GM18868 (cell line): ENCODE results near the gene ARHGEF25.
"Not testable (repeated sequence)": the region's sequence is repeated elsewhere in the genome, so short reads cannot be mapped to it uniquely, and the experiment has no call there.

ENCODE experiments used
- ATAC-seq: cut with Tn5 transposase; IDR thresholded peaks from one replicate; pipeline ENCODE4 v1.9.1; 2021; ENCODE audit warnings: mild to moderate bottlenecking, moderate library complexity; ENCODE audit not compliant: unreplicated experiment

ARHGEF25 gene

DNA sequence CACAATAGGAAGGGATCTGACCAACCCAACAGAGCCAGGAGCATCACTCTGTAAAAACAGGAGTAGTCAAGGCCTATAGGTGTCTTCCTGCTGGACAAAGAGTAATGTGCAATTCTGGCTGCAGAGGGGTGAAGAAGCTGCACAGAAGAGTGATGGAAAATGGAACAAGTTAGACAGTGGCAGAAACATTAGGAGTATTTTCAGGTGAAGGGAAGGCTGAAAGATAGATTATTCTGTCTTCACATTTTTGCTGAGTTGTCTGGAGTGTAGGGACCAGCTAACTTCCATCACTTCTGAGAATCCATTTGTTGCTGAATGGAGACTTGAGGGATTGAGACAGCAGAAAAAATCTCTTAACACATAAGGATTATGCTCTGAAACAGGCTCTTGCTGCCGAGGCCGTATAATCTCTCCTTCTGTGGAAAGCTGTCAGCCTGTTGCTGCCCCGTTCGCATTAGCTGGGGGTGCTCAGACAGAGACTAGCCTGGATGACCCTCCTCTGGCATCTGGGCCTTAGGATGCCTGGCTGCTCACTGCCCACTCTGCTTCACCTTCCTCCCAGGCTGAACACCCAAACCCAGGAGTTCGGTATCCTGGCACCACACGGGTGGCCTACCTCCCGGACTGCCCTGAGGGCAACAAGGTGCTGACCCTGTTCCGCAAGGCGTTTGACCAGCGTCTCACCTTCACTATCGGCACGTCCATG lies 3.1 kb upstream of the ARHGEF25 start:
- no peak for ATAC-seq

DNA sequence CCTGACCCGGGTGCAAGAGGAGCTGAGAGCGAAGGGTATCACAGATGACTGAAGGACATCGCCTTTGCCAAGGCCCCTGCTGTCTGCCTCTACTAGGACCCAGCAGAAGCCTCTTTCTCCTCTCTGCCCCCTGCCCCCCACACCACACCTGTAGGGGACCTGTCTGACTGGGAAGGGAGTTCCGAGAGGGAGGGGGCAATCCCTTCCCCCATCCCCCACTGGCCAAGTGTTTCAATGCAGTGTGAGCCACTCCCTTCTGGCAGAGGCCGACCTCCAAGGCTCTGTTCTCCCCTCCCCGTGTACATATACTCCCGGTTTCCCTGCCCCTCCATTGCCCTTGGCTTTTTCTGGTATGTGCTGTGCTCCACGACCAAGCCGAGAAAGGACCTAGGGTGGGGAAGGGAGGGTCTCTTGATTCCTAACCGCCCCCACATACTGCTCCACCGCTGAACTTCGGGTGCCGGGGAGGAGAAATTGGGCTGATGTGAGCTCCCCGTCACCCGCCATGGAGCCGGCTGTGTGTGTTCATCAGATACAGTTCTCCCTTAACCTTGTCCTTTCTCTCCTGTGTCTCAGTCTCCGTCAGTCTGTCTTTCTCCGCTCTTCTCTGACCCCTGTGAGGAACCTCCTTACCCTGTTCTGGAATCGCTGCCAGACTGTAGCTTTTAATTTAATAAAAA lies 2.0 kb upstream of the ARHGEF25 start:
- no peak for ATAC-seq

DNA sequence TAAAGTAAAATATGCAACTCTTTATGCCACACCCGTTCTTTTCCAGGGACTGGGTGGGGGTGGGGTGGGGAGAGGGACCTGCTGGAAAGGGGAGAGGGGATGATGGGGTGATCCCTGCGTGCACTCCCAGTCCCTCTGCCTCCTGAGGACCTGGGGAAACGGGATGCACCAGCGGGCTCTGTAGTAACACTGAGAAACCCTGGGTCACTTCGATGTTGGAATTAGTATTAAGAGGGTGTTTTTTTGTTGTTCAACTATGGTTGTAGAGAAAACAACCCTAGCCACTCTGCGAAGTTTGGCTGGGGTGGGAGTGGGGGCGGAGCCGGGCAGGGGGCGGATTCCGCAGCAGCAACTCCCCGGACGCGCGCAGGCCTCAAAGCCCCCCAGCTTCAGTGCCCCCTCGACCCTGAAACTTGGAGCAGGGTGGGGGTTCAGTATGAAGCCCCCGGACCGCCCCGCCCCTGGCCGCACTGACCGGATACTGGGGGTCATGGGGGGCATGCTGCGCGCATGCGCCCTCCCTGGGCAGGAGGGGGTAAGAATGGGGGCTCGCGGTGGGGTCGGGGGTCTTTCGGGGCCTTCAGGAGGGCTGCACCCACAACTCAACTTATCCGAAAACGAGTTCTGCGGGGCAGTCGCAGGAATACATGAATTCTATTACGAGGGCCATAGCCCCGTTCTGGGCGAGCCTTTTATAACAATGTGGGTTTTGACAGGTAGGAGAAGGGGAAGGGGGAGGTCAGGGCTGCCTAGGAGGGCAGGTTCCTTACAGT lies 1.3 kb upstream of the ARHGEF25 start:
- no peak for ATAC-seq

DNA sequence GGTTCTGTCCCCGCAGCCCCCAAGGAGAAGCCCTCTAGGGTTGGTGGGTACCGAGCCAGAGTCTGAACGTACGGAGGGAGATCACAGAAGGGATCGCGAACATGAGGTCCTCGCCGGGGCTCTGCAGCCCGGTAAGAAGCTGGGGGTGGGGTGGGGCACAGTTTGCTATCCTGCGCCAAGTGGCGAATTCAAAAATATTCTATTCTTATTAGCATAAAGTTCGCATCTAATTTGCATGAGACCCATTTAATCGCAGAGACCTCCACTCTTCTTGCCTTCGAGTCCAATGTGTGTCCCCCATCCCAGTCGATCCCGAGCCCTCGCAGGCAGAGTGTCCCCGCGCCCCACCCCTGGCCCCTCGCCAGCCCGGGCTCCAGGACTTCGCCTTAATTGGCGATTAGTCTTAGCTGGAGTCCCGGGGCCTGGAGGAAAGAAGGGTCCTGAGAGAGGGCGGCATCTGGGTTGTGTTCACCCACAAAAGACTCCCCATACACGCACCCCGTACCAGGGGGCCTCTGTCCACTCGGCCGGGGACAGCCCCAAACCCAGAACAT lies 604 bp upstream of the ARHGEF25 start:
- ATAC-seq = no peak

DNA sequence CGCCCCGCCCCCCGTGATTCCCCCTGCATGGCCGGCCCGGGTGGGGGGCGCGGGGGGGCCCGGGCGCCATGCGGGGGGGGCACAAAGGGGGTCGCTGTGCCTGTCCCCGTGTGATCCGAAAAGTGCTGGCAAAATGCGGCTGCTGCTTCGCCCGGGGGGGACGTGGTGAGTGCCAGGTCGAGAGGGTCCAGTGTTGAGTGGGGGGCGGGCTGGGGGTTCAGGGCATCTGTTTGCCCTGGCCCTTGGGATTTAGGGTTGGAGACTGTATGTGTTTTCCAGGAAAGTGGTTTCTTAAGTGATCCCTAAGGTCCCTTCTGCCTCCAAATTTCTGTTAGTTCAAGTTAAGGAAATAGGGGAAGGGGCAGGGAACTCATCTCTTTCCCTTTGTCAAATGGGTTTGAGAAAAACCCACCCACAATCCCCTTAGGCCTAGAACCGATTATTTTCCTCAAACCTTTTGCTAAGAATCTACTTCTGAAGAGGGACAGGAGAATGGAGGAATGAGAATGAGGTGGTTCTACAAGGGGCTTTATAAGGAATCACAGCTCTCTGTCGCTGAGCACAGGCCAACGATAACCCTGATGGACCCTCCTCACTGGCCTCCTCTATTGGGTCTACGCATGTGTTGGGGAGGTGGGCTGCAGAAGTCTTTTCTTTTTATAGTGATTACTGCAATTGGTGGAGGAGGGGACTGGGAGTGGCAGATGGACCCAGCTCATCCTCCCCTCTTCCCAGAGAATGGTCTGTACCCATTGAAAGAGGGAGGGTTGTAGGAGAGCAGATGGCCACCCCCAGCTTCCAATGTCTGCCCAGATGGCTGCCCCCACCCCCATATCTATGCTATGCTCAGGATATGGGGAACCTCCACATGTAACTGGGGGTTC lies 834 bp downstream of the ARHGEF25 start:
- ATAC-seq = no peak

DNA sequence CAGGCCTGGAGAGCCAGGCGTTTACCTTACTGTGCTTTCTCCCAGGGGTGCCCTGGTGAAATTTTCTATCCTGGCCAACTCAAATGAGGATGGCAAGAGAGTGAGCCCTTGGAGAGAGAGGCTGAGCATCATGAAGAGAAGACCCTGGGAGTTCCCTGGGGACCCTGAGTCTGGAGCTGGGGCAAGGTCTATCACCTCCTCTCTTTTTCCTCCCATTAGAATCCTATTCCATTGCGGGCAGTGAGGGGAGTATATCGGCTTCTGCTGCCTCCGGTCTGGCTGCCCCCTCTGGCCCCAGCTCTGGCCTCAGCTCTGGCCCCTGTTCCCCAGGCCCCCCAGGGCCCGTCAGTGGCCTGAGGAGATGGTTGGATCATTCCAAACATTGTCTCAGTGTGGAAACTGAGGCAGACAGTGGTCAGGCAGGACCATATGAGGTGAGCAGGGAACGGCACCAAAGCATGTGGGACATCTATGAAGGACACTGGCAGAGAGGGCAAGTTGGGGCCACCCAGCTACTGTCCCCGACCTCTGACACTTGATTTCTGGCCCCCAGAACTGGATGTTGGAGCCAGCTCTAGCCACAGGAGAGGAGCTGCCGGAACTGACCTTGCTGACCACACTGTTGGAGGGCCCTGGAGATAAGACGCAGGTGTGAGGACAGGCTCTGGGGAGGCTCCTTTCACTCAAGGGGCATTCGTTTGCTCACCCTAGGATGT lies 1.6 kb downstream of the ARHGEF25 start:
- ATAC-seq = no peak

DNA sequence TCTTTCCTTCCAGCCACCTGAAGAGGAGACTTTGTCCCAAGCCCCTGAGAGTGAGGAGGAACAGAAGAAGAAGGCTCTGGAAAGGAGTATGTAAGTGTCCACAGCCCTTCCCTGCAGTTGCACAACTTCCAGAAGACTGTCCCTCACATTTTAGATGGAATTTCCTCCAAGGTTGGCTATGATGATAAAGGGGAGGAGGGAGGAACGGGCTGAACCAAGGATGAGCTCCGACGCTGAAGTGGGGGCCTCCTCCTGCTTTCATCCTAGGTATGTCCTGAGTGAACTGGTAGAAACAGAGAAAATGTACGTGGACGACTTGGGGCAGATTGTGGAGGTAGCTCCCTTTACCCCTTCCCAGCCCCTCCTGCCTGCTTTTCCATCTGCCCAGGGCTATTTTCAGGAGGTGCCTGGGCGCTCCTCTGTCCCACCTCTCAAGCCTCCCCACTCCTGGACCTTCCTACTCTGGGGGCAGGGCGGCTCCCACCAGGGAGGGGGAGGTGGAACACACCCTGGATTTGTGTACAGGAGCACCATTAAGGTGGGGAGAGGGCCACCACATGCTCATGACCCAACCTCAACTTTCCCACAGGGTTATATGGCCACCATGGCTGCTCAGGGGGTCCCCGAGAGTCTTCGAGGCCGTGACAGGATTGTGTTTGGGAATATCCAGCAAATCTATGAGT lies 2.3 kb downstream of the ARHGEF25 start:
- no peak for ATAC-seq

DNA sequence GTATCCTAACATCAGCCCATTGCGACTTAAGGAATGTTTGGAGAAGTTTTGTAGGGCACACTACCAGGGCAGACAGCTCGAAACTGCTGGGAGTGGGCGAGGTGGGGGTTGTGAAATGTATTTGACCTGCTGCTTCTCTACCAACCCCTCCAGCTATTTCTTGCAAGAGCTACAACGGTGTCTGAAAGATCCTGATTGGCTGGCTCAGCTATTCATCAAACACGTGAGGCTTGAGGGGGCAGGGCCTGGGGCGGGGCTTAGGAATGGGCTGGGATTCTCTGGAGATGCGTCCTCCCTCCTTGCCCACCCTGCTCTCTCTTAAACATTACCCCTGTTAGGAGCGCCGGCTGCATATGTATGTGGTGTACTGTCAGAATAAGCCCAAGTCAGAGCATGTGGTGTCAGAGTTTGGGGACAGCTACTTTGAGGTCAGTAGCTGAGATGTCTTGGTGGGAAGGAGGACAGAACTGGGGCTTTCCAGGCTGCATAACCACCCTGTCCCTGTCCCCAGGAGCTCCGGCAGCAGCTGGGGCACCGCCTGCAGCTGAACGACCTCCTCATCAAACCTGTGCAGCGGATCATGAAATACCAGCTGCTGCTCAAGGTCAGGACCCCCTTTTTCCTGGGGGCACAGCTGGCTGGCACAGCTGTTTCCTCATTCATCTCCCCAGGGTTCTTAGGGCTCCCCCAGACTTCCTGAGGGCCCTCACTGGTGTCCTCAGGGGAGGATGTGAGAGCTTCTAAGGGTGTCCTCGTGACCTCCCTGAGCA lies 3.1 kb downstream of the ARHGEF25 start:
- peak; percentile 67 for ATAC-seq

DNA sequence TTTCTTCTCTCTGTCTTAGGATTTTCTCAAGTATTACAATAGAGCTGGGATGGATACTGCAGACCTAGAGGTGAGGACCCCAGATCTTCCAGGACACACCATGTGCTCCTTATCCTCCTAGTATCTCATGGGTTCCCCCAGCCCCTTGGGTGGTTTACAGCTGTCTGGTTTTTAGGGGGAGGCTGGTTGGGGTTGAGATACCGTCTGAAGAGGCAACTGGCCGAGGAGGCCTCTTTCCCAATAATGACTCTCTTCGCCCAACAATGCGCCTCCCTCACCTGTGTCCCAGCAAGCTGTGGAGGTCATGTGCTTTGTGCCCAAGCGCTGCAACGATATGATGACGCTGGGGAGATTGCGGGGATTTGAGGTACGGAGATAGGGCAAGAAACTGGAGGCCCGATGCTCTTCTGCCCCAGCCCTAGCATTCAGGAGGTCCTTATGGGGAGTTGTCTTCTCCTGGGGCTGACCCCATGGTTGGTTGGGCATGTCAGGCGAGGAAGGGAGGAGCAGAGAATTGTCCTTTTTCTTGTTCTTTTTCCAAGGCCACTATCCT lies 3.8 kb downstream of the ARHGEF25 start:
- ATAC-seq = no peak

DNA sequence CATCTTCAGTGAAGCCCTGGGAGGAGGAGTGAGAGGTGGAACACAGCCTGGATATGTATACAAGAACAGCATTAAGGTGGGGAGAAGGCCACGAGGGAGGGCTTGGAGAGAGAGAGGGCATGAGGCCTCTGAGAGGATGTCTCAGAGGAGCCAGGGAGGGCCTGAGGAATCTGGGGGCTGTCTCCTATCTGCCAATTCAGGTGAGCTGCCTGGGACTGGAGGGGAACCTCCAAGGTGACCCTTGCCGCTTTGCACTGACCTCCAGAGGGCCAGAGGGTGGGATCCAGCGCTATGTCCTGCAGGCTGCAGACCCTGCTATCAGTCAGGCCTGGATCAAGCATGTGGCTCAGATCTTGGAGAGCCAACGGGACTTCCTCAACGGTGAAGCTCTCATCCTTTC lies 4.4 kb downstream of the ARHGEF25 start:
- ATAC-seq = no peak

DNA sequence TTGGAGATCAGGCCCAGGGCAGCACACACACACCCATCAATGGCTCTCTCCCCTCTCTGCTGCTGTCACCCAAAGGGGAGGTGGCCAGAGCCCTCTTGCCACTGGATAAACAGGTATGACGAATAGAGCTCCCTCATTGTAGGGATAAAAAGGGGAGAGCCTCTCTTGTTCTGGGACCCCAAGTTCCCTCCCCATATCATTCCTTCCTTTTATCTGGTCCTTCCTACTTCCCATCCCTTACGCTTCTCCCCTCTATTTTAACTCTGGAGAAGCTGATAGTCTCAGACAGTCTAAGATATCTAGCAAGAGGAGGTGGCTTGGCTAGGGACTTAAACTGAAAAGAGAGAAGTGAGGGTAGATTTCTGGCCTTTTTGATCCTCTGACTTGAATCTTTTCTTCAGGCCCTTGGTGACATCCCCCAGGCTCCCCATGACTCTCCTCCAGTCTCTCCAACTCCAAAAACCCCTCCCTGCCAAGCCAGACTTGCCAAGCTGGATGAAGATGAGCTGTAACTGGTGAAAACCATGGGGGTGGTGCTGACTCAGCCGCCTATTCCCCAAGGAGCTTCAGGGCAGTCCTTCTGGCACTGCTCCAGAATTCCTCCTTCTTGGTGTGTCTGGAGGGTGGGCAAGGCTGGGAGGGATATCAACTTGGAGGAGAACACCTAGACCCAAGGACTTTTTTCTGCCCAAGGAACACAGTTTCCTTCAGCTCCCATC lies 5.3 kb downstream of the ARHGEF25 start:
- no peak for ATAC-seq

DNA sequence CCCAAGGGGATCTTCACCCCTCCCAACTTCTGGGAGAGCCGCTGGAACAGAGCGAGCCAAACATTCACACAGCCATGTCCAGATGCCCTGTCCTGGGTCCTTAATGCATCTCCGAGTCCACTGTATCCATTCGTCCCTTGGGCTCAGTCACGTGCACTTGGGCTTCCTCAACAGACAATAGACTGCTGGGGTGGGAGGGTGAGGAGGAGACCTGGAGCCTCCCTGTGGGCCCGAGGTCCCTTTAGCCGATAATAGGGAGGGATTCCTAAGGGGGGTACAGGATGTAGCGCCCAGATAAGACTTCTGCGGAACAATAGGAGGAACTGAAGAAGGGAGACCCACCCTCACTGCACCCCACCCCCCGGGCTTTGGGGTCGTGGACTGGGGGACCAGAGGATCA lies 6.7 kb downstream of the ARHGEF25 start:
- ATAC-seq = no peak

DNA sequence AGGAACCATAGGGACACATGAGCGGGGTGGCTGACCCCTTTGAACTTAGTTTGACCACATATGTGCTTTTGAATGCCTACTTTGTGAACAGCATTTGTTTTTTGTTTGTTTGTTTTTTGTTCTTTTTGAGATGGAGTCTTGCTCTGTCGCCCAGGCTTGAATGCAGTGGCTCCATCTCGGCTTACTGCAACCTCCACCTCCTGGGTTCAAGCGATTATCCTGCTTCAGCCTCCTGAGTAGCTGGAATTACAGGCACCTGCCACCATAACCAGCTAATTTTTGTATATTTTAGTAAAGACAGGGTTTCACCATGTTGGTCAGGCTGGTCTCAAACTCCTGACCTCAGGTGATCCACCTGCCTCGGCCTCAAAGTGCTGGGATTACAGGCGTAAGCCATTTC lies 7.2 kb downstream of the ARHGEF25 start:
- ATAC-seq = not testable (repeated sequence)

DNA sequence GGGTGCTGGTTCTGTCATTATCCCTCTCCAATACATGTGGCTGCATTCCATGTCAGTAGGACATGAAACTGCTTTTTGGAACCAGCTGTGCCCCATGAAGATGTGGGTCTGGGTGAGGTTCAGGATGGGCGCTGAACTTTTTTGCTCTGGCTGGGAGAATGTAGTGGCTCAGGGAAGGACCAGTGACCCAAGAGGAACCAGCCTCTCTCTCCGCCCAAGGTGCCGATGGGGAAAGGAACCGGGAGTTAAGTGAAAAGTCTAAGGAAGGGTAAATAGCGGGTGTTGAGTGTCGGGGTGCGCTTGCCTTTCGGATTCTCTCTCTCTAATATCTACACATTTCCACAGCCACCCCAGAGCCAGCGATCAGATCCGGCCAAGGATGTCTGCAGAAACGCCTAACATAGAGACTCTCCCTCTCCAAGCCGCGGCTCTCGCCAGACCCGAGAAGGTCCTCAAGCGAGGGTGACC lies 7.8 kb downstream of the ARHGEF25 start:
- ATAC-seq = no peak

DNA sequence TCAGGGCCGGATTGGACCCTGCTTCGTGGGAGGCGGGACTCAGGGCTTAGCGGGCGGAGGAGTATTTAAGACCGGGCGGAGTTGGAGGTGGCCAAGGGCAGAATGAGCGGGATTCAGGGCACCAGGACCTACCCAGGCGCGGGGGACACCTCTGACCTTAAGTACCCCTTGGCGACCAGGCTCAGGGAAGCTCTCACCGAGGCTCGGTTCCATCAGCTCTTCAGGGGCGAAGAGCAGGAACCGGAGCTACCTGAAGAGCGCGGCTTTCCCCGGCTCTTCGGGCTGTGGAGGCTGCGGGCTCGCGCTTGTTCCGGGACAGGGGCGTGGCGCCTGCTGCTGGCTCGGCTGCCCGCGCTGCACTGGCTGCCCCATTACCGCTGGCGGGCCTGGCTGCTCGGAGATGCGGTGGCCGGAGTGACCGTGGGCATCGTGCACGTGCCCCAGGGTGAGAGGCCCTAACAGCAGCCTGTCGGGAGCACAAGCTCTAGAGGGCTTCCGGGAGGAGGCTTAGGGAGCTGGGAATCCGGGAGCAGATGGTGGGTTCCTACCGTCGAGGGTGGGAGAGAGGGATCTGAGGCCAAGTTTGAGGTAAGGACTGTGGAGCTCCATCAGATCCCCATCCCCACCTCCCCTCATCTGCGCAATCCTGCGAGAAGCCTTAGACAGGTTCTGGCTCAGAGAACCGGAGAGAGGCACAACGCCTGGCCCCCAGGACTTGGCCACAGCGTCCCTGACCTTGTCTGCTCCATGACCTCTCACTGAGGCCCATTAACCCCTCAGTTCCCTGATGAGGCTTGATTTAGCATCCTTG lies 8.4 kb downstream of the ARHGEF25 start:
- no peak for ATAC-seq

DNA sequence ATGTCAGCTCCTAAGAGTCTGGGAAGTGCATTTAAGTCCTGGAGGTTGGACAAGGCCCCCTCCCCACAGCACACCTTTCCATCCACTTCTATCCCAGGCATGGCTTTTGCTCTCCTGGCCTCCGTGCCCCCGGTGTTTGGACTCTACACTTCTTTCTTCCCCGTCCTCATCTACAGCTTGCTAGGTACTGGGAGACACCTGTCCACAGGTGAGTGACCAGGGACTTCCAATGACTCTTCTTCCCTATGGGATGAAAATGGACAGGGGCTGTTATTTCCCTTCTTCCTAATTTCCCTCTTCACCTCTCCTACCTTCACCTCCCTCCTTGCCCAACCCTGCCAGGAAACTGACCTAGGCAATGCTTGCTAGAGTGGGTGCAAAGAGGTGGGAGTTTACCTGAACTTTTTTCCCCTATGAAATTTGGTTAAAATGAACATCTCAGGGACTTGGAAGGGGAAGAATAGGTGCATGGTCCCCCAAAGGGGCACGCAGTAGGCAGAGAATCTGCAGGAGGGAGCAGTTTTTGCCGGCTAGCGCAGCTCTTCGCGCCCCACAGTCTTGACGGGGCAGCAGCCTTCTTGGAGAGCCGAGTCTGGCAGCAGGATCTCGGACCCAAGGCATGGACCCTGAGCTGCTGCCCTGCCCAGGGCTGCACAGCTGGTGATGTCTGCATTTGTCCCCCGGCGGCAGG lies 9.2 kb downstream of the ARHGEF25 start:
- ATAC-seq = no peak
